Cardiac septum (tissue), 1 donor: Measurements from ENCODE around the gene MAN2A1. TPM values are rescaled to one million over a fixed set of nuclear protein-coding genes. Genes with fewer than 3 reads are reported as not detected.
"Not testable (repeated sequence)": the region's sequence is repeated elsewhere in the genome, so short reads cannot be mapped to it uniquely, and the experiment has no call there.

ENCODE experiments used
- DNase-seq: peaks from one replicate; pipeline ENCODE4 v3.0.0-alpha.2; 2020; ENCODE audit warnings: low spot score
- intact Hi-C: fragments of 100-400 bp; cut with DNase I; formaldehyde crosslinking; loops from one replicate; pipeline ENCODE4 v1.14.0; 2022
- total RNA-seq: library from RNA; stranded (reverse); fragmentation: NEBNext Ultra II Directional; extraction: Animal tissue kit (Norgen Biotek cat#: 25700); gene quantifications from one replicate; pipeline ENCODE4 v1.2.1, GENCODE V29; 2021
- donor health status: DM: no; HTN: no; CAD: no.

The MAN2A1 gene
- total RNA-seq, 1 donor from 2014 or later = 9.9 TPM

GRCh38 chr5:109743770-109744212, 54.1 kb downstream of the MAN2A1 start:
- intact Hi-C loops = no loop called here

GRCh38 chr5:109744261-109744660, 54.5 kb downstream of the MAN2A1 start:
- no peak for DNase-seq
- intact Hi-C loops = no loop called here

More at GRCh38 chr5:109743770-109744212, 54.1 kb downstream of the MAN2A1 start:
- DNase-seq = no peak

- intact Hi-C loops = no loop called here
- DNase-seq = no peak
Observed at GRCh38 chr5:109748546-109748945, 58.8 kb downstream of the MAN2A1 start.

- no peak for DNase-seq
- intact Hi-C loops = no loop called here
Observed at GRCh38 chr5:109750463-109750862, 60.7 kb downstream of the MAN2A1 start.

GRCh38 chr5:109753279-109753678, 63.6 kb downstream of the MAN2A1 start:
- no peak for DNase-seq
- intact Hi-C loops = no loop called here

- intact Hi-C loops = no loop called here
- DNase-seq = no peak
Observed at GRCh38 chr5:109754319-109754718, 64.6 kb downstream of the MAN2A1 start.

GRCh38 chr5:109755761-109756160, 66.0 kb downstream of the MAN2A1 start:
- DNase-seq = no peak
- intact Hi-C loops = no loop called here

GRCh38 chr5:109756543-109757185, 66.9 kb downstream of the MAN2A1 start:
- no peak for DNase-seq
- intact Hi-C loops = no loop called here

GRCh38 chr5:109757490-109757889, 67.8 kb downstream of the MAN2A1 start:
- intact Hi-C loops = no loop called here
- no peak for DNase-seq

GRCh38 chr5:109759306-109759705, 69.6 kb downstream of the MAN2A1 start:
- intact Hi-C loops = no loop called here
- DNase-seq = no peak

GRCh38 chr5:109760130-109760529, 70.4 kb downstream of the MAN2A1 start:
- intact Hi-C loops, DNase-seq: not testable (repeated sequence)

GRCh38 chr5:109762821-109763220, 73.1 kb downstream of the MAN2A1 start:
- intact Hi-C loops = no loop called here
- no peak for DNase-seq

- intact Hi-C loops = no loop called here
- no peak for DNase-seq
Observed at GRCh38 chr5:109767184-109767995, 77.7 kb downstream of the MAN2A1 start.

- no peak for DNase-seq
- intact Hi-C loops = no loop called here
Observed at GRCh38 chr5:109767997-109768396, 78.3 kb downstream of the MAN2A1 start.

- no peak for DNase-seq
- intact Hi-C loops = no loop called here
Observed at GRCh38 chr5:109769597-109770291, 80.0 kb downstream of the MAN2A1 start.

- intact Hi-C loops = no loop called here
- DNase-seq = no peak
Observed at GRCh38 chr5:109775130-109775529, 85.4 kb downstream of the MAN2A1 start.

- no peak for DNase-seq
- intact Hi-C loops = no loop called here
Observed at GRCh38 chr5:109779036-109779735, 89.5 kb downstream of the MAN2A1 start.

GRCh38 chr5:109784687-109785086, 95.0 kb downstream of the MAN2A1 start:
- DNase-seq = no peak
- intact Hi-C loops = no loop called here

GRCh38 chr5:109786206-109786855, 96.6 kb downstream of the MAN2A1 start:
- intact Hi-C loops = no loop called here

More at GRCh38 chr5:109786206-109786855, 96.6 kb downstream of the MAN2A1 start:
- DNase-seq = no peak
